ENCODE data around the gene NUDT16L1.

DNA sequence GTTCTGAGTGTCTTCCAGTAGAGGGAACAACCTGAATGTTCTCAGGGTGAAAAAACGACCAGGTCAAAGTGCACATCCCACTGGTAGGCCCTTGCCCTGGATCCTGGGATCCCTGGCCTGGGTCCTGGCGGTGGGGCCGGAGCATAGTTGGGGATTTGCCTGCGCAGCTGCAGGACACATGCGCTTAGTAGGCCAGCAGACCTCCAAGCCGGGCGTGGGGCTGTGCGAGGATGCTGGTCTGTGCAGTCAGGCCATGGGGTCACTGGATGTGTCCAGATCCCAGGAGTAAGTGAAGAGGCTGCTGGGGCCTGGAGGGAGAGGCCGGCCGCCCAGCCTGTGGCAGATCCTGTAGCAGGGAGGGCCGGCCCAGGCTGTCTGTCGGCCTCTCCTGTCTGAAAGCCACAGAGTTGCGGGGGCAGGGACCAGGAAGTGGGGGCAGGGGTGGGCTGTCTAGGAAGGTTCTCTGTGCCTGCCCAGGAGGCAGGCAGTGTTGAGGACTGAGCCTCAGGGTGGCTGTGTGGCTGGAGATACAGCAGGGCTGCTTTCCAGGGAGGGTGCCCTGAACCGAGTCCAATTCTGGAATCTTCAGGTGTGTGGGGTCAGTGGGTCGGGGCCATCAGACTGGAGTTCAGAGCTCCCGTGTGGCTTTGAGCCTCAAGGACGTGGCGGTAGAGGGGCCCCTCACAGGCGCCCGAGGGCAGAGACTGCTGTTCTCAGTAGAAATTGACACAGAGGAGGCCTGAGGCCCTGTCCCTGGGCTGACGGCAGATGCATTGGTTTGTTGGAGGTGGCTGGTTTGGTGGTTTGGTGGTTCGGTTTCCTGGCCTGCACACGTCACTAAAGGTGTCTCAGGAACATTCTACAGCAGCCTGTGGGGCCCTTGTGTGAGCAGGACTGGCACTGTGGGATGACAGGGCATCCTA is 17.2 kb upstream of the NUDT16L1 start:
- no peak for TF ChIP-seq CTCF (conservative IDR thresholded peaks at IDR 0.05; ENCODE audit: low read depth, low read length)
- TF ChIP-seq, protein P1, sequence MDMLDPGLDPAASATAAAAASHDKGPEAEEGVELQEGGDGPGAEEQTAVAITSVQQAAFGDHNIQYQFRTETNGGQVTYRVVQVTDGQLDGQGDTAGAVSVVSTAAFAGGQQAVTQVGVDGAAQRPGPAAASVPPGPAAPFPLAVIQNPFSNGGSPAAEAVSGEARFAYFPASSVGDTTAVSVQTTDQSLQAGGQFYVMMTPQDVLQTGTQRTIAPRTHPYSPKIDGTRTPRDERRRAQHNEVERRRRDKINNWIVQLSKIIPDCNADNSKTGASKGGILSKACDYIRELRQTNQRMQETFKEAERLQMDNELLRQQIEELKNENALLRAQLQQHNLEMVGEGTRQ (IDR thresholded peaks at IDR 0.05; ENCODE audit: low read depth, low read length) = no peak
- no peak for TF ChIP-seq CEBPB (IDR thresholded peaks at IDR 0.05; ENCODE audit: low read depth, low read length)
- TF ChIP-seq BHLHE40 (IDR thresholded peaks at IDR 0.05; ENCODE audit: low read depth, low read length) = no peak
- TF ChIP-seq RAD21 (IDR thresholded peaks at IDR 0.05; ENCODE audit: low read length) = no peak
- TF ChIP-seq RCOR1 (IDR thresholded peaks at IDR 0.05; ENCODE audit: insufficient replicate concordance, low read length) = no peak
- TF ChIP-seq POLR2A (IDR thresholded peaks at IDR 0.05; ENCODE audit: low read depth, low read length) = no peak
- TF ChIP-seq CHD1 (IDR thresholded peaks at IDR 0.05; ENCODE audit: low read depth, low read length) = no peak
- TF ChIP-seq FOS (IDR thresholded peaks at IDR 0.05; ENCODE audit: low read depth, low read length) = no peak
